Neural progenitor cell (in vitro differentiated cells): Measurements from ENCODE around the gene DEPDC1. TPM values are rescaled to one million over a fixed set of nuclear protein-coding genes. Genes with fewer than 3 reads are reported as not detected.

Experiments
- DNase-seq: peaks from one replicate; pipeline ENCODE4 v3.0.0-alpha.2; 2016; ENCODE audit warnings: low spot score
- H2AFZ ChIP-seq: fragments of 200-600 bp; sonication (generic); replicated peaks from 2 replicates; pipeline ENCODE4 v1.6.1; 2016; ENCODE audit warnings: antibody characterized with exemption
- H3F3A ChIP-seq: fragments of 200-600 bp; sonication (generic); 2 replicates; pipeline ENCODE4 v1.6.1; 2016; ENCODE audit warnings: antibody characterized with exemption, low read depth
- H3K27ac ChIP-seq: fragments of 200-600 bp; sonication (generic); 2 replicates; pipeline ENCODE4 v1.5.1; 2016; ENCODE audit warnings: mild to moderate bottlenecking
- H3K27me3 ChIP-seq: fragments of 200-600 bp; sonication (generic); 2 replicates; pipeline ENCODE4 v1.6.1; 2016; ENCODE audit warnings: mild to moderate bottlenecking, moderate library complexity
- H3K36me3 ChIP-seq: fragments of 200-600 bp; sonication (generic); 2 replicates; pipeline ENCODE4 v1.5.1; 2016
- H3K4me1 ChIP-seq: fragments of 200-600 bp; sonication (generic); 2 replicates; pipeline ENCODE4 v1.6.1; 2016; ENCODE audit warnings: mixed run types
- H3K4me2 ChIP-seq: fragments of 200-600 bp; sonication (generic); 2 replicates; pipeline ENCODE4 v1.6.1; 2016
- H3K4me3 ChIP-seq: fragments of 200-600 bp; sonication (generic); 2 replicates; pipeline ENCODE4 v1.5.1; 2016
- H3K79me2 ChIP-seq: fragments of 200-600 bp; sonication (generic); 2 replicates; pipeline ENCODE4 v1.6.1; 2016; ENCODE audit warnings: low read depth
- H3K9ac ChIP-seq: fragments of 200-600 bp; sonication (generic); 2 replicates; pipeline ENCODE4 v1.6.1; 2016
- H3K9me3 ChIP-seq: fragments of 200-600 bp; sonication (generic); 2 replicates; pipeline ENCODE4 v1.5.1; 2016; ENCODE audit warnings: low read depth
- H4K20me1 ChIP-seq: fragments of 200-600 bp; sonication (generic); 2 replicates; pipeline ENCODE4 v1.6.1; 2016; ENCODE audit warnings: low read depth
- H3K27ac Mint-ChIP-seq: 3 replicates; pipeline ENCODE4 v1.8.0; 2021; ENCODE audit warnings: mixed read lengths
- H3K27me3 Mint-ChIP-seq: 2 replicates; pipeline ENCODE4 v1.8.0; 2022; ENCODE audit warnings: low read depth, mild to moderate bottlenecking, inconsistent platforms, moderate library complexity, mixed read lengths; ENCODE audit not compliant: insufficient read depth
- H3K36me3 Mint-ChIP-seq: 3 replicates; pipeline ENCODE4 v1.8.0; 2021; ENCODE audit warnings: mixed read lengths
- H3K4me1 Mint-ChIP-seq: 3 replicates; pipeline ENCODE4 v1.8.0; 2021; ENCODE audit warnings: mixed read lengths
- H3K4me3 Mint-ChIP-seq: 3 replicates; pipeline ENCODE4 v1.8.0; 2021; ENCODE audit warnings: mild to moderate bottlenecking, moderate library complexity, mixed read lengths
- H3K9me3 Mint-ChIP-seq: 3 replicates; pipeline ENCODE4 v1.8.0; 2020; ENCODE audit warnings: mixed read lengths
- EZH2 ChIP-seq: fragments of 200-600 bp; sonication (generic); IDR thresholded peaks from 2 replicates; pipeline ENCODE4 v1.6.1; 2017; ENCODE audit warnings: antibody characterized with exemption, mild to moderate bottlenecking, moderate library complexity
- EZH2phosphoT487 ChIP-seq: fragments of 200-600 bp; sonication (generic); IDR thresholded peaks from 2 replicates; pipeline ENCODE4 v1.6.1; 2017; ENCODE audit warnings: antibody characterized with exemption
- total RNA-seq: library from RNA; depleted of rRNA; stranded (reverse); fragments of >200 nt; gene quantifications from 2 replicates; pipeline ENCODE4 v1.2.3, GENCODE V29; 2015; ENCODE audit warnings: low replicate concordance
- TF ChIP-seq, protein P1 (sequence below): fragments of 200-600 bp; sonication (generic); IDR thresholded peaks from 2 replicates; pipeline ENCODE4 v1.5.1; 2017; ENCODE audit warnings: antibody characterized with exemption, mild to moderate bottlenecking

The DEPDC1 gene
- total RNA-seq, 1 donor from 2014 or later = 144 TPM

- no peak overlapping the region for H3K4me2 ChIP-seq
- no peak overlapping the region for H3K9ac ChIP-seq
- no peaks in the 10 kb centered on the region for H3K9me3 Mint-ChIP-seq
- H3K27me3 ChIP-seq = no peaks in the 10 kb centered on the region
- no peak overlapping the region for H3K27ac Mint-ChIP-seq
- no peaks in the 10 kb centered on the region for H3K79me2 ChIP-seq
- H3K4me3 Mint-ChIP-seq = no peak overlapping the region
- no peak overlapping the region for H3K4me3 ChIP-seq
- H3K27ac ChIP-seq = no peak overlapping the region
- no peaks in the 10 kb centered on the region for H3K9me3 ChIP-seq
- no peaks in the 10 kb centered on the region for H3K36me3 ChIP-seq
- no peaks in the 10 kb centered on the region for H3K4me1 ChIP-seq
- no peaks in the 10 kb centered on the region for H3K36me3 Mint-ChIP-seq
- no peaks in the 10 kb centered on the region for H3F3A ChIP-seq
- TF ChIP-seq EZH2phosphoT487 (no peak), EZH2 (no peak)
- TF ChIP-seq, protein P1, sequence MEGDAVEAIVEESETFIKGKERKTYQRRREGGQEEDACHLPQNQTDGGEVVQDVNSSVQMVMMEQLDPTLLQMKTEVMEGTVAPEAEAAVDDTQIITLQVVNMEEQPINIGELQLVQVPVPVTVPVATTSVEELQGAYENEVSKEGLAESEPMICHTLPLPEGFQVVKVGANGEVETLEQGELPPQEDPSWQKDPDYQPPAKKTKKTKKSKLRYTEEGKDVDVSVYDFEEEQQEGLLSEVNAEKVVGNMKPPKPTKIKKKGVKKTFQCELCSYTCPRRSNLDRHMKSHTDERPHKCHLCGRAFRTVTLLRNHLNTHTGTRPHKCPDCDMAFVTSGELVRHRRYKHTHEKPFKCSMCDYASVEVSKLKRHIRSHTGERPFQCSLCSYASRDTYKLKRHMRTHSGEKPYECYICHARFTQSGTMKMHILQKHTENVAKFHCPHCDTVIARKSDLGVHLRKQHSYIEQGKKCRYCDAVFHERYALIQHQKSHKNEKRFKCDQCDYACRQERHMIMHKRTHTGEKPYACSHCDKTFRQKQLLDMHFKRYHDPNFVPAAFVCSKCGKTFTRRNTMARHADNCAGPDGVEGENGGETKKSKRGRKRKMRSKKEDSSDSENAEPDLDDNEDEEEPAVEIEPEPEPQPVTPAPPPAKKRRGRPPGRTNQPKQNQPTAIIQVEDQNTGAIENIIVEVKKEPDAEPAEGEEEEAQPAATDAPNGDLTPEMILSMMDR = no peak
- no peak overlapping the region for H2AFZ ChIP-seq
- no peaks in the 10 kb centered on the region for H3K27me3 Mint-ChIP-seq
- H4K20me1 ChIP-seq = no peaks in the 10 kb centered on the region
- H3K4me1 Mint-ChIP-seq = no peaks in the 10 kb centered on the region
- DNase-seq = no peak
Observed at GRCh38 chr1:68538941-68539340, 42.1 kb upstream of the DEPDC1 start.

- Histone ChIP-seq H3K4me3 (no peak overlapping the region), H3K79me2 (no peaks in the 10 kb centered on the region), H3K9ac (no peak overlapping the region), H3K27ac (no peak overlapping the region), H3K36me3 (no peaks in the 10 kb centered on the region), H3K4me2 (no peak overlapping the region), H3K4me1 (no peaks in the 10 kb centered on the region), H3K27me3 (no peaks in the 10 kb centered on the region), H3K9me3 (no peaks in the 10 kb centered on the region), H4K20me1 (no peaks in the 10 kb centered on the region), H3F3A (no peaks in the 10 kb centered on the region), H2AFZ (no peak overlapping the region)
- no peak for DNase-seq
- H3K4me3 Mint-ChIP-seq = no peak overlapping the region
- no peaks in the 10 kb centered on the region for H3K36me3 Mint-ChIP-seq
- TF ChIP-seq EZH2phosphoT487 (no peak), EZH2 (no peak)
- TF ChIP-seq, protein P1 = no peak
- H3K4me1 Mint-ChIP-seq = no peaks in the 10 kb centered on the region
- no peaks in the 10 kb centered on the region for H3K27me3 Mint-ChIP-seq
- no peak overlapping the region for H3K27ac Mint-ChIP-seq
- H3K9me3 Mint-ChIP-seq = no peaks in the 10 kb centered on the region
Observed at GRCh38 chr1:68528243-68528642, 31.4 kb upstream of the DEPDC1 start.

DNA sequence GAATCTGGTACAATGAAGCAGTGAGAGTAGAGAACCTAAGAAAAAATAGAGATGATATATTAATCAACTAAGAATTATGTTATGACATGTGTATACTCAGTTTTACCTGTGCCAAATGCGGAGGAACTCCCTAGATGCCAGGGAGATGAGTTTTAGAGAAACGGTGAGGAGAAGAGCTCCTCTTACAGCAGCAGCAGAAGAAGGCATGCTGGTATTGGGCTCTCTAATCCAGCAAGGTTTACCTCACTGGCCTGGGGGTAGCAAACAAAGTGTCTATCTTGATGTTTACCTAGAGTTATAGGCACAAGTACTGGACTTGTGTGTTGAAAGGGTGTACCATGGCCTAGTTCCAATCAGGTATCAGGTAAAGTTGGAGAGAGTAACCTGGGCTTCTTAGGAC lies 28.9 kb upstream of the DEPDC1 start:
- Mint-ChIP-seq H3K4me1 (peaks cover under 1% of the 10 kb centered on the region), H3K27me3 (no peaks in the 10 kb centered on the region), H3K9me3 (no peaks in the 10 kb centered on the region), H3K4me3 (no peak overlapping the region), H3K36me3 (no peaks in the 10 kb centered on the region), H3K27ac (no peak overlapping the region)
- Histone ChIP-seq H3K4me1 (no peaks in the 10 kb centered on the region), H3K79me2 (no peaks in the 10 kb centered on the region), H3K27ac (no peak overlapping the region), H3F3A (no peaks in the 10 kb centered on the region), H3K36me3 (no peaks in the 10 kb centered on the region), H4K20me1 (no peaks in the 10 kb centered on the region), H2AFZ (no peak overlapping the region), H3K4me3 (no peak overlapping the region), H3K4me2 (no peak overlapping the region), H3K27me3 (no peaks in the 10 kb centered on the region), H3K9me3 (no peaks in the 10 kb centered on the region), H3K9ac (no peak overlapping the region)
- TF ChIP-seq, protein P1 = no peak
- TF ChIP-seq EZH2phosphoT487 = no peak
- TF ChIP-seq EZH2 = no peak
- DNase-seq = no peak
